ENCODE measurements around the gene G3BP2.

G3BP2 gene

DNA sequence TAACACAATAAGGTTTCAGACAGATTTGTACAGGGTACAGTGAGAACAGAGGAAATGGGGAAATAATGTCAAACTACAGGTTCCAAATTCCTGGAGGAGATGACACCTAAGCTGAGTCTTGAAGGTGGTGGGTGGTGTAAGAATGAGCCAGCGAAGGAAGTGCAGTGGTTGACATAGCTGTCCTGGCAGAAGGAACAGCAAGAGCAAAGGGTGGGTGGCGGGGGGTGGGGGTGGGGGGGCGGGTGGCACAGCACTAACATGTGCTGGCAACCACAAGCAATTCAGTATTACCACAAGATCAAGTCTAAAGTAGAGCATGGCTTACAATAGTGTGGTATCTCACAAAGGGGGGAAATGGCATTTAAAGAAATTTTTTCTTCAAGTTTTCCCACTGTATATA, 13.1 kb upstream of the G3BP2 start:
- Histone ChIP-seq H3K4me1 (ENCODE audit: low read length) (no peaks in the 10 kb centered on the region), H3K4me2 (ENCODE audit: low read length) (no peak overlapping the region), H3K9me3 (ENCODE audit: insufficient read depth, low read length) (no peaks in the 10 kb centered on the region), H3K36me3 (replicated peaks; ENCODE audit: low read depth, low read length) (peaks cover 6% of the 10 kb centered on the region), H3K27me3 (ENCODE audit: low read depth, low read length) (no peaks in the 10 kb centered on the region), H3K4me3 (ENCODE audit: low read length) (no peak overlapping the region), H3K27ac (ENCODE audit: low read length) (no peak overlapping the region), H3K79me2 (ENCODE audit: low read length) (no peaks in the 10 kb centered on the region), H2AFZ (ENCODE audit: low read depth, low read length) (no peak overlapping the region), H4K20me1 (ENCODE audit: insufficient read depth, low read length) (no peaks in the 10 kb centered on the region), H3K9ac (ENCODE audit: low read length) (no peak overlapping the region)
- no peak for TF ChIP-seq CTCF (IDR thresholded peaks at IDR 0.05; ENCODE audit: low read depth, low read length)
- TF ChIP-seq EZH2phosphoT487 (IDR thresholded peaks at IDR 0.05; ENCODE audit: low read depth), result no peak

DNA sequence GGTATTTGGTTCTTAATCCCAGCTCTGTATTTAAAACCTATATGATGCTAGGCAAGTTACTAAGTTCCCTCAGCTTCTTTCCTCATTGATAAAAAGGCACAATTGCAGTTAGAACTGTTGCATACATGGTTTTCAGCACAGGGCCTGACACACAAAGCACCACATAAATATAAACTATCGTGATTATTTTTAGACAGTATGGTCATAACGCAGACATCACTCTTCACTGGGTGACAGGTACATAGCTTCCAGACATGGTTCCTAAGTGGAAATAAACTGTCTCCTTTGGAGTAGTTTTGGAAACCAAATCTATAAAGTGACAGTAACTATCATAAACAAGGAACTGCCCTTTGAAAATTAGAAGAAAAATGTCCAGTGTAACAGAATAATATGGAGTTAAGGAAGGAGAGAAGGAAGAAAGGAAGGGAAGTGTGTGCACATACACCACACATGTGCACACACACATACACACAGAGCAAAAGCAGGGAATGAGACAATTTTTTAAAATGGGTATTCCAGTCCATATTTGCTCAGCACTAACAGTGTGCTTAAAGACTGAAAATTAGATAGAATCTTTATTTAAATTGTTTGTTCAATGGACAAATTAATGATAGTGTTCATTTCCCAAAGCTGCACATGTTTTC, 12.5 kb upstream of the G3BP2 start:
- H4K20me1 ChIP-seq (ENCODE audit: insufficient read depth, low read length), result no peaks in the 10 kb centered on the region
- H3K4me3 ChIP-seq (ENCODE audit: low read length), result no peak overlapping the region
- no peak overlapping the region for H3K27ac ChIP-seq (ENCODE audit: low read length)
- H3K9ac ChIP-seq (ENCODE audit: low read length), result no peak overlapping the region
- H3K9me3 ChIP-seq (ENCODE audit: insufficient read depth, low read length), result no peaks in the 10 kb centered on the region
- no peaks in the 10 kb centered on the region for H3K27me3 ChIP-seq (ENCODE audit: low read depth, low read length)
- no peaks in the 10 kb centered on the region for H3K79me2 ChIP-seq (ENCODE audit: low read length)
- no peak for TF ChIP-seq CTCF (IDR thresholded peaks at IDR 0.05; ENCODE audit: low read depth, low read length)
- no peak for TF ChIP-seq EZH2phosphoT487 (IDR thresholded peaks at IDR 0.05; ENCODE audit: low read depth)
- no peak overlapping the region for H2AFZ ChIP-seq (ENCODE audit: low read depth, low read length)
- no peak overlapping the region for H3K4me2 ChIP-seq (ENCODE audit: low read length)
- no peaks in the 10 kb centered on the region for H3K4me1 ChIP-seq (ENCODE audit: low read length)
- H3K36me3 ChIP-seq (replicated peaks; ENCODE audit: low read depth, low read length), result peaks cover 6% of the 10 kb centered on the region

GRCh38 chr4:75683482-75684155, 10.4 kb upstream of the G3BP2 start:
- Histone ChIP-seq H3K9ac (ENCODE audit: low read length) (no peak overlapping the region), H3K4me3 (ENCODE audit: low read length) (no peak overlapping the region), H3K36me3 (replicated peaks; ENCODE audit: low read depth, low read length) (peaks cover 6% of the 10 kb centered on the region), H3K4me2 (ENCODE audit: low read length) (no peak overlapping the region), H3K27ac (ENCODE audit: low read length) (no peak overlapping the region), H2AFZ (ENCODE audit: low read depth, low read length) (no peak overlapping the region), H3K79me2 (ENCODE audit: low read length) (no peaks in the 10 kb centered on the region), H3K4me1 (ENCODE audit: low read length) (no peaks in the 10 kb centered on the region), H3K9me3 (ENCODE audit: insufficient read depth, low read length) (no peaks in the 10 kb centered on the region), H3K27me3 (ENCODE audit: low read depth, low read length) (no peaks in the 10 kb centered on the region), H4K20me1 (ENCODE audit: insufficient read depth, low read length) (no peaks in the 10 kb centered on the region)
- TF ChIP-seq CTCF (IDR thresholded peaks at IDR 0.05; ENCODE audit: low read depth, low read length) (no peak), EZH2phosphoT487 (IDR thresholded peaks at IDR 0.05; ENCODE audit: low read depth) (no peak)

- Histone ChIP-seq H3K36me3 (replicated peaks; ENCODE audit: low read depth, low read length) (no peaks in the 10 kb centered on the region), H3K27me3 (ENCODE audit: low read depth, low read length) (no peaks in the 10 kb centered on the region), H3K79me2 (ENCODE audit: low read length) (no peaks in the 10 kb centered on the region), H3K9ac (ENCODE audit: low read length) (no peak overlapping the region), H3K27ac (ENCODE audit: low read length) (no peak overlapping the region), H3K4me2 (ENCODE audit: low read length) (no peak overlapping the region), H2AFZ (ENCODE audit: low read depth, low read length) (no peak overlapping the region), H3K4me1 (ENCODE audit: low read length) (no peaks in the 10 kb centered on the region), H3K9me3 (ENCODE audit: insufficient read depth, low read length) (no peaks in the 10 kb centered on the region), H4K20me1 (ENCODE audit: insufficient read depth, low read length) (no peaks in the 10 kb centered on the region), H3K4me3 (ENCODE audit: low read length) (no peak overlapping the region)
- TF ChIP-seq EZH2phosphoT487 (IDR thresholded peaks at IDR 0.05; ENCODE audit: low read depth) (no peak), CTCF (IDR thresholded peaks at IDR 0.05; ENCODE audit: low read depth, low read length) (no peak)
Observed at GRCh38 chr4:75679876-75680575, 6.8 kb upstream of the G3BP2 start.
